IMR-90 (cell line): Measurements from ENCODE around the gene KAT6B. TPM values are rescaled to one million over a fixed set of nuclear protein-coding genes. Genes with fewer than 3 reads are reported as not detected.
"Not testable (repeated sequence)": the region's sequence is repeated elsewhere in the genome, so short reads cannot be mapped to it uniquely, and the experiment has no call there.

ENCODE experiments used
- ATAC-seq: fragments of 200-7000 bp; cut with Tn5 transposase; 2 replicates; pipeline ENCODE4 v1.9.1; 2020; ENCODE audit warnings: low read depth, mild to moderate bottlenecking, moderate library complexity
- BruUV-seq: library from RNA; stranded (reverse); fragments of 400-500 nt; replicated peaks from 2 replicates; lab custom pipeline; 2021; lab: Mats Ljungman, UMichigan
- CTCF ChIA-PET: fragments of 300-600 bp; formaldehyde crosslinking; extraction: SDS; loops from one replicate; lab custom pipeline; 2021; ENCODE audit warnings: antibody characterized with exemption; lab: Yijun Ruan, JAX
- POLR2A ChIA-PET: fragments of 300-600 bp; sonication (Branson Sonifier 250); formaldehyde crosslinking; loops from one replicate; lab custom pipeline; 2022; ENCODE audit warnings: antibody characterized with exemption; ENCODE audit not compliant: unreplicated experiment; lab: Charles Lee
- DNase-seq: peaks from one replicate; pipeline ENCODE4 v3.0.0; 2013
- H2AFZ ChIP-seq: replicated peaks from 2 replicates; pipeline ENCODE3; 2013; ENCODE audit warnings: low read length, mild to moderate bottlenecking; ENCODE audit not compliant: poor library complexity
- H2AK5ac ChIP-seq: 2 replicates; pipeline ENCODE4 v1.6.1; 2013; ENCODE audit warnings: low read depth, low read length, inconsistent platforms
- H2AK9ac ChIP-seq: replicated peaks from 2 replicates; pipeline ENCODE3; 2013; ENCODE audit warnings: mild to moderate bottlenecking, low read depth, low read length, moderate library complexity; ENCODE audit not compliant: poor library complexity
- H2BK120ac ChIP-seq: 2 replicates; pipeline ENCODE4 v1.6.1; 2013; ENCODE audit warnings: low read depth, low read length, inconsistent platforms
- H2BK15ac ChIP-seq: 3 replicates; pipeline ENCODE4 v1.6.1; 2013; ENCODE audit warnings: low read depth, low read length, inconsistent platforms
- H2BK20ac ChIP-seq: 2 replicates; pipeline ENCODE4 v1.6.1; 2013; ENCODE audit warnings: low read depth, mild to moderate bottlenecking, inconsistent platforms, low read length, moderate library complexity
- H2BK5ac ChIP-seq: 2 replicates; pipeline ENCODE4 v1.6.1; 2013; ENCODE audit warnings: mild to moderate bottlenecking, low read depth, low read length, inconsistent platforms; ENCODE audit not compliant: poor library complexity, severe bottlenecking
- H3K14ac ChIP-seq: replicated peaks from 2 replicates; pipeline ENCODE4 v1.6.1; 2013; ENCODE audit warnings: low read depth, low read length, inconsistent platforms
- H3K18ac ChIP-seq: 2 replicates; pipeline ENCODE4 v1.6.1; 2013; ENCODE audit warnings: low read depth, low read length, control low read depth
- H3K23ac ChIP-seq: 2 replicates; pipeline ENCODE4 v1.6.1; 2013; ENCODE audit warnings: low read depth, low read length, inconsistent platforms
- H3K27ac ChIP-seq: 2 replicates; pipeline ENCODE4 v1.5.1; 2013; ENCODE audit warnings: mild to moderate bottlenecking, control low read depth, low read length; ENCODE audit not compliant: insufficient read depth
- H3K27me3 ChIP-seq: 2 replicates; pipeline ENCODE4 v1.6.1; 2013; ENCODE audit warnings: low read length; ENCODE audit not compliant: control insufficient read depth, insufficient read depth
- H3K36me3 ChIP-seq: 2 replicates; pipeline ENCODE4 v1.6.1; 2013; ENCODE audit warnings: low read length, mixed read lengths; ENCODE audit not compliant: control insufficient read depth, insufficient read depth
- H3K4ac ChIP-seq: 2 replicates; pipeline ENCODE4 v1.6.1; 2013; ENCODE audit warnings: low read depth, low read length, inconsistent platforms
- H3K4me1 ChIP-seq: 2 replicates; pipeline ENCODE4 v1.6.1; 2013; ENCODE audit warnings: low read length, mixed read lengths; ENCODE audit not compliant: control insufficient read depth, insufficient read depth
- H3K4me2 ChIP-seq: 2 replicates; pipeline ENCODE4 v1.6.1; 2013; ENCODE audit warnings: low read depth, mild to moderate bottlenecking, control low read depth, low read length, moderate library complexity
- H3K4me3 ChIP-seq: 2 replicates; pipeline ENCODE4 v1.5.1; 2013; ENCODE audit warnings: low read depth, mild to moderate bottlenecking, control low read depth, low read length, moderate library complexity; ENCODE audit not compliant: insufficient read depth
- H3K56ac ChIP-seq: 2 replicates; pipeline ENCODE4 v1.6.1; 2013; ENCODE audit warnings: low read length, inconsistent platforms; ENCODE audit not compliant: insufficient read depth; ENCODE audit errors: extremely low read depth
- H3K79me1 ChIP-seq, 2 experiments: 2 replicates each; pipeline ENCODE4 v1.6.1; 2013; ENCODE audit warnings: low read length in 2 of 2, inconsistent platforms in 1 of 2, low read depth in 1 of 2
- H3K9ac ChIP-seq: 2 replicates; pipeline ENCODE4 v1.6.1; 2013; ENCODE audit warnings: low read depth, low read length, control low read depth
- H3K9me1 ChIP-seq: 2 replicates; pipeline ENCODE4 v1.6.1; 2013; ENCODE audit warnings: low read length, inconsistent platforms; ENCODE audit not compliant: insufficient read depth
- H3K9me3 ChIP-seq: 2 replicates; pipeline ENCODE4 v1.6.1; 2013; ENCODE audit warnings: low read length; ENCODE audit not compliant: control insufficient read depth, insufficient read depth
- H4K20me1 ChIP-seq: 2 replicates; pipeline ENCODE4 v1.6.1; 2013; ENCODE audit warnings: low read length, inconsistent platforms; ENCODE audit not compliant: insufficient read depth
- H4K5ac ChIP-seq: 2 replicates; pipeline ENCODE4 v1.6.1; 2013; ENCODE audit warnings: mild to moderate bottlenecking, low read depth, low read length, control low read depth
- H4K8ac ChIP-seq, 2 experiments: 2 replicates each; pipeline ENCODE4 v1.6.1; 2013; ENCODE audit warnings: low read depth in 2 of 2, low read length in 2 of 2, control low read depth in 1 of 2, inconsistent platforms in 1 of 2
- H4K91ac ChIP-seq: 2 replicates; pipeline ENCODE4 v1.6.1; 2013; ENCODE audit warnings: low read depth, low read length, inconsistent platforms; ENCODE audit not compliant: insufficient read depth
- WGBS, 2 experiments: methylation state at CpG; one replicate each; pipeline versions ENCODE4 v1.1.5 to v1.1.7; 2013; ENCODE audit warnings: missing lambda C conversion rate in 2 of 2; ENCODE audit not compliant: insufficient read length in 1 of 2; ENCODE audit errors: extremely low coverage in 2 of 2; 5-methylcytosine and 5-hydroxymethylcytosine counted together
- dilution Hi-C: fragments of 300-500 bp; cut with HindIII; formaldehyde crosslinking; loops from one replicate; pipeline ENCODE4 v1.14.3; 2018; ENCODE audit warnings: low sequenced_read_pairs; ENCODE audit not compliant: unreplicated experiment
- in situ Hi-C: fragments of 300-500 bp; cut with MboI; formaldehyde crosslinking; loops from 3 replicates; pipeline ENCODE4 v1.14.3; 2019; ENCODE audit warnings: low sequenced_read_pairs, inconsistent platforms, mixed read lengths
- intact Hi-C: fragments of 100-400 bp; cut with micrococcal nuclease; formaldehyde crosslinking; loops from 2 replicates; pipeline ENCODE4 v1.10.0; 2022
- polyA plus RNA-seq, 3 experiments: library from polyadenylated mRNA; depleted of rRNA; stranded (reverse); fragments of >200 nt; gene quantifications; 2 replicates each; pipeline ENCODE4 v1.2.3, GENCODE V29; 2012; ENCODE audit warnings: low replicate concordance in 1 of 3
- total RNA-seq: library from RNA; depleted of rRNA; stranded (reverse); fragments of >200 nt; gene quantifications from 2 replicates; pipeline ENCODE4 v1.2.3, GENCODE V29; 2012

The KAT6B gene
- total and polyA plus RNA-seq, 2 of the 4 experiments (the other 2 are of a cell fraction): 8.8 to 28.1 TPM

DNA sequence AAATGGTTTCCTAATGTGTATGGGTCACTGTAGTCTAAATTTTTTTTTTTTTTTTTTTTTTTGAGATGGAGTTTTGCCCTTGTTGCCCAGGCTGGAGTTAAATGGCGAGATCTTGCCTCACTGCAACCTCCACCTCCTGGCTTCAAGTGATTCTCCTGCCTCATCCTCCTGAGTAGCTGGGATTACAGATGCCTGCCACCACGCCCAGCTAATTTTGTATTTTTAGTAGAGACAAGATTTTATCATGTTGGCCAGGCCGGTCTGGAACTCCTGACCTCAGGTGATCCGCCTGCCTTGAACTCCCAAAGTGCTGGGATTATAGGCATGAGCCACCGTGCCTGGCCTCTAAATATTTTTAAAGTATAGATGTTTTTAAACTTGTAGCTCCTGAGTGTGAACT lies 94.7 kb downstream of the KAT6B start:
- H3K4ac ChIP-seq: peak overlapping the region; percentile 82; the same call in 1 of the 2 replicates
- H3K23ac ChIP-seq, H3K27me3 ChIP-seq, H3K36me3 ChIP-seq, H3K14ac ChIP-seq, H4K20me1 ChIP-seq, POLR2A ChIA-PET, H3K4me3 ChIP-seq, H3K18ac ChIP-seq, DNase-seq, H3K9ac ChIP-seq, H3K27ac ChIP-seq, H3K9me3 ChIP-seq, H3K56ac ChIP-seq, H2AFZ ChIP-seq, H4K91ac ChIP-seq, H2AK5ac ChIP-seq, BruUV-seq, ATAC-seq, H4K5ac ChIP-seq, H2AK9ac ChIP-seq, dilution Hi-C loops, H3K4me2 ChIP-seq, in situ Hi-C loops: not testable (repeated sequence)
- CTCF ChIA-PET: interaction anchor here (0.7 to 0.9 kb wide), 3 partner anchors 24 to 94 kb away, joined by 3 read pairs; no protein-coding TSS in a partner anchor
- intact Hi-C loops: loop anchor here (10.0 kb wide), 1 partner anchor 314 kb away; the partner anchor contains the start of gene COMTD1
- peak overlapping the region; percentile 97; the same call in 2 of the 3 replicates for H2BK15ac ChIP-seq
- peak overlapping the region; percentile 57 for H2BK5ac ChIP-seq
- peak overlapping the region; percentile 79; the same call in 1 of the 2 replicates for H2BK20ac ChIP-seq
- H3K79me1 ChIP-seq: peaks cover 26 to 61% of the 10 kb centered on the region in 2 experiments
- peak overlapping the region; percentile 97; the same call in 1 of the 2 replicates for H2BK120ac ChIP-seq
- peaks cover 26% of the 10 kb centered on the region for H3K4me1 ChIP-seq
- peak overlapping the region in 1 of 2 experiments; percentile 49; a peak in 2 of 4 replicates for H4K8ac ChIP-seq
- peaks cover 19% of the 10 kb centered on the region for H3K9me1 ChIP-seq
- WGBS, 2 experiments: no CpG with 5 or more reads among the region's 5 CpGs
